ENCODE measurements around the gene ZGLP1.

GRCh38 chr19:10283301-10284064 lies 26.1 kb downstream of the ZGLP1 start:
- TF ChIP-seq, protein P1, sequence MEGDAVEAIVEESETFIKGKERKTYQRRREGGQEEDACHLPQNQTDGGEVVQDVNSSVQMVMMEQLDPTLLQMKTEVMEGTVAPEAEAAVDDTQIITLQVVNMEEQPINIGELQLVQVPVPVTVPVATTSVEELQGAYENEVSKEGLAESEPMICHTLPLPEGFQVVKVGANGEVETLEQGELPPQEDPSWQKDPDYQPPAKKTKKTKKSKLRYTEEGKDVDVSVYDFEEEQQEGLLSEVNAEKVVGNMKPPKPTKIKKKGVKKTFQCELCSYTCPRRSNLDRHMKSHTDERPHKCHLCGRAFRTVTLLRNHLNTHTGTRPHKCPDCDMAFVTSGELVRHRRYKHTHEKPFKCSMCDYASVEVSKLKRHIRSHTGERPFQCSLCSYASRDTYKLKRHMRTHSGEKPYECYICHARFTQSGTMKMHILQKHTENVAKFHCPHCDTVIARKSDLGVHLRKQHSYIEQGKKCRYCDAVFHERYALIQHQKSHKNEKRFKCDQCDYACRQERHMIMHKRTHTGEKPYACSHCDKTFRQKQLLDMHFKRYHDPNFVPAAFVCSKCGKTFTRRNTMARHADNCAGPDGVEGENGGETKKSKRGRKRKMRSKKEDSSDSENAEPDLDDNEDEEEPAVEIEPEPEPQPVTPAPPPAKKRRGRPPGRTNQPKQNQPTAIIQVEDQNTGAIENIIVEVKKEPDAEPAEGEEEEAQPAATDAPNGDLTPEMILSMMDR (IDR thresholded peaks at IDR 0.05), result no peak
- TF ChIP-seq POLR2A (IDR thresholded peaks at IDR 0.05), result no peak
